Glutamatergic neuron (in vitro differentiated cells): ENCODE results near the gene JADE3. TPM values are rescaled to one million over a fixed set of nuclear protein-coding genes. Genes with fewer than 3 reads are reported as not detected.

Experiments used
- DNase-seq: peaks from one replicate; pipeline ENCODE4 v3.0.0; 2022
- H3K27ac Mint-ChIP-seq: one replicate; pipeline ENCODE4 v1.8.0; 2020; ENCODE audit warnings: mild to moderate bottlenecking, mixed read lengths, inconsistent platforms; ENCODE audit not compliant: unreplicated experiment
- H3K27me3 Mint-ChIP-seq: one replicate; pipeline ENCODE4 v1.8.0; 2020; ENCODE audit warnings: mild to moderate bottlenecking, moderate library complexity, mixed read lengths, inconsistent platforms; ENCODE audit not compliant: unreplicated experiment
- H3K36me3 Mint-ChIP-seq: one replicate; pipeline ENCODE4 v1.8.0; 2020; ENCODE audit warnings: mild to moderate bottlenecking, mixed read lengths, inconsistent platforms; ENCODE audit not compliant: unreplicated experiment
- H3K4me1 Mint-ChIP-seq: one replicate; pipeline ENCODE4 v1.8.0; 2020; ENCODE audit warnings: mild to moderate bottlenecking, low read depth, mixed read lengths, inconsistent platforms; ENCODE audit not compliant: unreplicated experiment
- H3K4me3 Mint-ChIP-seq: one replicate; pipeline ENCODE4 v1.8.0; 2020; ENCODE audit warnings: mild to moderate bottlenecking, mixed read lengths, inconsistent platforms; ENCODE audit not compliant: unreplicated experiment
- H3K9me3 Mint-ChIP-seq: one replicate; pipeline ENCODE4 v1.8.0; 2020; ENCODE audit warnings: mild to moderate bottlenecking, moderate library complexity, mixed read lengths, inconsistent platforms; ENCODE audit not compliant: unreplicated experiment
- CTCF ChIP-seq: fragments of 200-600 bp; sonication (generic); IDR thresholded peaks from one replicate; pipeline ENCODE4 v1.5.0; 2021; ENCODE audit not compliant: partially characterized antibody, unreplicated experiment
- total RNA-seq: library from RNA; stranded (reverse); fragmentation: NEBNext Ultra II Directional; extraction: Animal tissue kit (Norgen Biotek cat#: 25700); gene quantifications from one replicate; pipeline ENCODE4 v1.2.1, GENCODE V29; 2021; ENCODE audit not compliant: unreplicated experiment

JADE3 gene
- total RNA-seq, 1 donor from 2014 or later = 14.0 TPM

GRCh38 chrX:46959101-46959500 lies 46.9 kb downstream of the JADE3 start:
- DNase-seq = no peak
- no peaks in the 10 kb centered on the region for H3K27me3 Mint-ChIP-seq
- H3K4me1 Mint-ChIP-seq = peaks cover 15% of the 10 kb centered on the region
- H3K4me3 Mint-ChIP-seq = no peak overlapping the region
- H3K9me3 Mint-ChIP-seq = no peaks in the 10 kb centered on the region
- no peaks in the 10 kb centered on the region for H3K36me3 Mint-ChIP-seq
- TF ChIP-seq CTCF = no peak
- H3K27ac Mint-ChIP-seq = no peak overlapping the region

- no peak for DNase-seq
- H3K36me3 Mint-ChIP-seq = no peaks in the 10 kb centered on the region
- H3K27me3 Mint-ChIP-seq = no peaks in the 10 kb centered on the region
- no peaks in the 10 kb centered on the region for H3K9me3 Mint-ChIP-seq
- no peak overlapping the region for H3K27ac Mint-ChIP-seq
- peaks cover 17% of the 10 kb centered on the region for H3K4me1 Mint-ChIP-seq
- TF ChIP-seq CTCF = no peak
- no peak overlapping the region for H3K4me3 Mint-ChIP-seq
Observed at GRCh38 chrX:46959985-46960700, 47.9 kb downstream of the JADE3 start.

- Mint-ChIP-seq H3K27ac (peak overlapping the region; percentile 91), H3K4me1 (peaks cover 23% of the 10 kb centered on the region), H3K27me3 (no peaks in the 10 kb centered on the region), H3K9me3 (no peaks in the 10 kb centered on the region), H3K36me3 (no peaks in the 10 kb centered on the region), H3K4me3 (no peak overlapping the region)
- DNase-seq = no peak
- no peak for TF ChIP-seq CTCF
Observed at GRCh38 chrX:46961097-46961496, 48.9 kb downstream of the JADE3 start.

GRCh38 chrX:46961574-46962283 lies 49.5 kb downstream of the JADE3 start:
- Mint-ChIP-seq H3K4me1 (peaks cover 27% of the 10 kb centered on the region), H3K4me3 (peak overlapping the region; percentile 38), H3K27ac (peak overlapping the region; percentile 91), H3K9me3 (no peaks in the 10 kb centered on the region), H3K27me3 (no peaks in the 10 kb centered on the region), H3K36me3 (no peaks in the 10 kb centered on the region)
- no peak for TF ChIP-seq CTCF
- peak; percentile 38 for DNase-seq
